HepG2 (cell line): ENCODE measurements around the gene MTA3. TPM values are rescaled to one million over a fixed set of nuclear protein-coding genes. Genes with fewer than 3 reads are reported as not detected.

Source experiments
- AFF4 ChIP-seq: sonication (generic); formaldehyde crosslinking; IDR thresholded peaks from 2 replicates; pipeline ENCODE4 v1.4.0; 2020; ENCODE audit warnings: missing genetic modification reagents
- CEBPZ ChIP-seq: IDR thresholded peaks from 2 replicates; pipeline ENCODE4 v1.6.1; 2012; ENCODE audit warnings: low read length, improper control_type of control experiment
- ZNF331 ChIP-seq: sonication (generic); formaldehyde crosslinking; IDR thresholded peaks from 2 replicates; pipeline ENCODE4 v1.4.0; 2020; ENCODE audit warnings: missing genetic modification reagents
- ZNF362 ChIP-seq: sonication (generic); formaldehyde crosslinking; IDR thresholded peaks from 2 replicates; pipeline ENCODE4 v1.4.0; 2020; ENCODE audit warnings: missing genetic modification reagents, mild to moderate bottlenecking, borderline replicate concordance
- polyA plus RNA-seq, 8 experiments: library from polyadenylated mRNA; depleted of rRNA in 3 of 8; stranded (reverse) in 7 of 8; unstranded in 1 of 8; fragments of >200 nt; fragmentation: Illumina TruSeq in 4 of 8; extraction: Trizol in 4 of 8; gene quantifications; 2 replicates each; pipeline versions ENCODE4 v1.2.1 to v1.2.3, GENCODE V29; 2011 to 2016; ENCODE audit warnings: low read depth in 4 of 8, missing spikeins in 1 of 8, mixed read lengths in 1 of 8; ENCODE audit not compliant: insufficient read depth in 1 of 8
- total RNA-seq, 5 experiments: library from RNA; depleted of rRNA; stranded (reverse); fragments of >200 nt; fragmentation: Illumina TruSeq; extraction: Trizol; gene quantifications; 2 replicates each; pipeline ENCODE4 v1.2.3, GENCODE V29; 2016; ENCODE audit warnings: low read depth in 1 of 5

The MTA3 gene
- total and polyA plus RNA-seq, 2 of the 13 experiments (the other 11 are each of a cell fraction or from before 2014, with no cell fraction given) = 48.8 to 77.8 TPM

- TF ChIP-seq AFF4 (CRISPR knock-in tag) = no peak
- TF ChIP-seq ZNF331 (CRISPR knock-in tag) = no peak
- TF ChIP-seq CEBPZ = no peak
- TF ChIP-seq ZNF362 (CRISPR knock-in tag) = no peak
Observed at GRCh38 chr2:42724886-42725285, 156.5 kb downstream of the MTA3 start (continued).
